IPS-15b (cell line): ENCODE results near the gene PGA3.
"Not testable (repeated sequence)": the region's sequence is repeated elsewhere in the genome, so short reads cannot be mapped to it uniquely, and the experiment has no call there.

Experiments used
- H3K27me3 ChIP-seq: one replicate; pipeline ENCODE4 v1.6.1; 2013; ENCODE audit warnings: low read length; ENCODE audit not compliant: control insufficient read depth, insufficient read depth
- H3K36me3 ChIP-seq: one replicate; pipeline ENCODE4 v1.6.1; 2013; ENCODE audit warnings: low read length; ENCODE audit not compliant: control insufficient read depth, insufficient read depth
- H3K4me1 ChIP-seq: one replicate; pipeline ENCODE4 v1.6.1; 2013; ENCODE audit warnings: mild to moderate bottlenecking, low read length; ENCODE audit not compliant: control insufficient read depth, insufficient read depth
- H3K4me3 ChIP-seq: one replicate; pipeline ENCODE4 v1.5.1; 2013; ENCODE audit warnings: low read depth, low read length
- H3K9ac ChIP-seq: one replicate; pipeline ENCODE4 v1.6.1; 2013; ENCODE audit warnings: low read depth, mild to moderate bottlenecking, low read length
- H3K9me3 ChIP-seq: one replicate; pipeline ENCODE4 v1.6.1; 2013; ENCODE audit warnings: mild to moderate bottlenecking, low read length; ENCODE audit not compliant: control insufficient read depth, insufficient read depth

PGA3 gene

DNA sequence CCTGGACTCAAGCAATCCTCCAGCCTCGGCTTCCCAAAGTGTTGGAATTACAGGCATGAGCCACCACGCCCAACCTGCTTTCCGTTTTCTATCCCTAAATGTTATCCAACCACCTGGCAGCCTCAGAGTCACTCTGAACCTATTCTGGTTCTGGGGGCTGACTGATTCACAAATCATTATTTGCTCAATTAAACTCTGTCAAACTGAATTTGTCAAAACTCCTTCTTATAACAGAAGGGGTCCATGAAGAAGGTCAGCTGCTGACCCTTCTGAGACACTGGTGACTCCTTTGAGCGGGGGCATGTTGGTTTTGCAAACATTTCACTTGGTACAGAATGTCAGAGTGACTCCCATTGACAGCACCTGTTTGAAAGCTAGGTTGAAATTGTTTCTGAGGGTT, 40.3 kb upstream of the PGA3 start:
- Histone ChIP-seq H3K9ac (no peak overlapping the region), H3K4me3 (no peak overlapping the region), H3K4me1 (peaks cover 2% of the 10 kb centered on the region), H3K36me3 (no peaks in the 10 kb centered on the region), H3K9me3 (no peaks in the 10 kb centered on the region), H3K27me3 (no peaks in the 10 kb centered on the region)

GRCh38 chr11:61163714-61164605, 39.4 kb upstream of the PGA3 start:
- Histone ChIP-seq H3K9me3 (no peaks in the 10 kb centered on the region), H3K4me1 (peaks cover 2% of the 10 kb centered on the region), H3K4me3 (no peak overlapping the region), H3K36me3 (no peaks in the 10 kb centered on the region), H3K27me3 (no peaks in the 10 kb centered on the region), H3K9ac (no peak overlapping the region)

DNA sequence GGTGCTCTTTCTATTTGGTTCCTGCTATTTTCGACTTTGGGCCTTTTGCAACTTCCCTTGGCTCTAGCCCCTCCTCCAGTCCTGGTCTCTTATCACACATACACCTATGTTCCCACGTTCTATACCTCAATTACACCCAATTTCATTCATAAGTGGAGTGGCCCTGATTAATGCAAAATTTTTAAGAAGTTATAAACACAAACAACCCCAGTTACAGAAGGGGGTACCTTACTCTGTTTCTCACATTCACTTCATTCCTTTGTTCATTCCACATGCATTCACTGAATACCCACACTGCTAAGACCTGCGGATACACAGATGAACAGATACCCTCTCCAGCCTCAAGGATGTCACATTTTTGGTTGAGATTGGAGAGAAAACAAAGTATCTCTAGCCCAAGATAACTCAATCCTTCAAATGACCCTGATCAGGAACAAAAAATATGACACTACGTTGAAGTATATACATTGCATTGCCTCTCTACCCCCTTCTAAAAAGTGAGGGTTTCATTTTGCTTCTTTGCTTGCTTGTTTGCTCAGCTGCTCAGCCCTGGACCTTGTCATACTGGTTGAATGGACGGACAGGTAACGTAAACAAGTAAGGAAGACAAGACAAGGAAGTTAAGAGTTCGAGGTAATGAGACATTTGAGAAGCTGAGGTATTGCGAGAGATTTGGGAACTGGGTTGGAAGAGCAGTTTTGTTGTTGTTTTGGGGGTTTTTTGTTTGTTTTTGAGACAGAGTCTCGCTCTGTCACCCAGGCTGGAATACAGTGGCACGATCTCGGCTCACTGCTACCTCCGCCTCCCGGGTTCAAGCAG, 38.5 kb upstream of the PGA3 start:
- Histone ChIP-seq H3K9ac (no peak overlapping the region), H3K9me3 (no peaks in the 10 kb centered on the region), H3K36me3 (no peaks in the 10 kb centered on the region), H3K4me3 (no peak overlapping the region), H3K27me3 (no peaks in the 10 kb centered on the region), H3K4me1 (peaks cover 2% of the 10 kb centered on the region)

DNA sequence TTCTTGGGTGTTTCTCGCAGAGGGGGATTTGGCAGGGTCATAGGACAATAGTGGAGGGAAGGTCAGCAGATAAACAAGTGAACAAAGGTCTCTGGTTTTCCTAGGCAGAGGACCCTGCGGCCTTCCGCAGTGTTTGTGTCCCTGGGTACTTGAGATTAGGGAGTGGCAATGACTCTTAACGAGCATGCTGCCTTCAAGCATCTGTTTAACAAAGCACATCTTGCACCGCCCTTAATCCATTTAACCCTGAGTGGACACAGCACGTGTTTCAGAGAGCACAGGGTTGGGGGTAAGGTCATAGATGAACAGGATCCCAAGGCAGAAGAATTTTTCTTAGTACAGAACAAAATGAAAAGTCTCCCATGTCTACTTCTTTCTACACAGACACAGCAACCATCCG, 37.5 kb upstream of the PGA3 start:
- not testable (repeated sequence) for H3K9ac ChIP-seq, H3K4me1 ChIP-seq, H3K4me3 ChIP-seq, H3K9me3 ChIP-seq, H3K27me3 ChIP-seq, H3K36me3 ChIP-seq

- not testable (repeated sequence) for H3K9ac ChIP-seq
Measured at GRCh38 chr11:61166331-61166730, 37.0 kb upstream of the PGA3 start.

GRCh38 chr11:61168042-61168688, 35.1 kb upstream of the PGA3 start:
- Histone ChIP-seq H3K4me3 (no peak overlapping the region), H3K36me3 (peaks cover 2% of the 10 kb centered on the region), H3K9me3 (peaks cover 3% of the 10 kb centered on the region), H3K4me1 (no peaks in the 10 kb centered on the region), H3K27me3 (no peaks in the 10 kb centered on the region), H3K9ac (no peak overlapping the region)

More at GRCh38 chr11:61166331-61166730, 37.0 kb upstream of the PGA3 start:
- not testable (repeated sequence) for H3K4me3 ChIP-seq, H3K36me3 ChIP-seq, H3K4me1 ChIP-seq, H3K27me3 ChIP-seq, H3K9me3 ChIP-seq

DNA sequence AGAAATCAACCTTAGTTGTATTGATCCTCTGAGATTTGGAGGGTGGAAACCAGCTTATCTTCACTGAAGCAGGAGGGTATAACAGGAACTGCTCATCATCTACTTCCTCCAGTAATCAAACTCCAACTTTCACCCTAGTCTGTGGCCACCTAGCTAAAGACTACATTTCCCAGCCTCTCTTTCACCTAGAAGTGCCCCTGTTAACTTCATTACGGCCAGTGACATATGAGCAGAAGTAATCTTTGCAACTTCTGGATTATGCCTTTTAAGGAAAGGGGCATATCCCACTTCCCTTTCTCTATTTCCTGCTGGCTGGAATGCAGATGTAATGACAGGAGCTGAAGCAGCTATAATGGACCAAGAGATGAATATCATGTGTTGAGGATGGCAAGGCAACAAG, 34.5 kb upstream of the PGA3 start:
- Histone ChIP-seq H3K4me1 (no peaks in the 10 kb centered on the region), H3K9me3 (peaks cover 3% of the 10 kb centered on the region), H3K27me3 (no peaks in the 10 kb centered on the region), H3K4me3 (no peak overlapping the region), H3K9ac (no peak overlapping the region), H3K36me3 (peaks cover 2% of the 10 kb centered on the region)

DNA sequence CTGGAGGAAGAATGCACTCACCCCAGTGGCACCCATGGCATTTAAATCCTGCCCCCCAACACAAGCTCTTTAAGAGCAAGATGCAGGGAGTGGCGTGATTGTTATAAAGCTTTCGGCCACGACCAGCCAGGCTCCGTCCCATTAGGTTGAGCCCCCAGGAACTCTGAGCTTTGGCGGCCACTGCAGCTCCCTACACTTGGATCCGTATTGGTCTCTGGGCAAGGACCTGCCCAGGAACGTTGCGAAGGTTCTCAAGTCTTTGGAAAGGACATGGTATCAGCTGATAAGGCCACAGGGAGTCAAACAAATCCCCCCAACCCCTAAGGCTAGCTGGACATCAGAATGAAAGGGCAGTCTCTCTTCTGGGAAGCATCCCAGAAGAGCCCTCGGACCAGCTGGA, 32.7 kb upstream of the PGA3 start:
- Histone ChIP-seq H3K9ac (no peak overlapping the region), H3K36me3 (peaks cover 2% of the 10 kb centered on the region), H3K9me3 (peaks cover 3% of the 10 kb centered on the region), H3K4me3 (no peak overlapping the region), H3K4me1 (no peaks in the 10 kb centered on the region), H3K27me3 (no peaks in the 10 kb centered on the region)

- H3K9ac ChIP-seq, result no peak overlapping the region
- no peaks in the 10 kb centered on the region for H3K4me1 ChIP-seq
- H3K36me3 ChIP-seq, result peaks cover 2% of the 10 kb centered on the region
- no peak overlapping the region for H3K4me3 ChIP-seq
- H3K27me3 ChIP-seq, result no peaks in the 10 kb centered on the region
- peaks cover 3% of the 10 kb centered on the region for H3K9me3 ChIP-seq
Measured at GRCh38 chr11:61171907-61172306, 31.4 kb upstream of the PGA3 start.

DNA sequence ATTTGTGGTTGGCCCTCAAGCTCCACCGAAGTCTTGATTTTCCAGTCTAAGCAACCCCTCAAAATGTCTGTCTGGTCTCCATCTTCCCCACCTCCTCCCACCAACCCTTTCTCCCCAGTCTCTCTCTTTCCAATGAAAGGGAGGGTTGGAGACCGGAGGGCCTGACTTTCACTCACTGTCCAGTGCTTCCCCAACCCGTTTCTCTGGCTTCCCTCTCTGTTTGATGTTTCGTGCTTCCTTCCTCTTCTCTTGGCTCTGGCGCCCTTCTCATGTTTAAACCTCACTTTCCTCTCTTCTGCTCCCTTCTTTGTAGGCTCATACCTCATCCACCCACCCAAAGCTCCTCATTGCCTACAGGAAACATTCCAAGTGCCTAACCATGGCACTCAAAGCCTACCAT, 31.0 kb upstream of the PGA3 start:
- Histone ChIP-seq H3K4me1 (no peaks in the 10 kb centered on the region), H3K9me3 (peaks cover 3% of the 10 kb centered on the region), H3K4me3 (no peak overlapping the region), H3K27me3 (no peaks in the 10 kb centered on the region), H3K9ac (no peak overlapping the region), H3K36me3 (peaks cover 2% of the 10 kb centered on the region)

DNA sequence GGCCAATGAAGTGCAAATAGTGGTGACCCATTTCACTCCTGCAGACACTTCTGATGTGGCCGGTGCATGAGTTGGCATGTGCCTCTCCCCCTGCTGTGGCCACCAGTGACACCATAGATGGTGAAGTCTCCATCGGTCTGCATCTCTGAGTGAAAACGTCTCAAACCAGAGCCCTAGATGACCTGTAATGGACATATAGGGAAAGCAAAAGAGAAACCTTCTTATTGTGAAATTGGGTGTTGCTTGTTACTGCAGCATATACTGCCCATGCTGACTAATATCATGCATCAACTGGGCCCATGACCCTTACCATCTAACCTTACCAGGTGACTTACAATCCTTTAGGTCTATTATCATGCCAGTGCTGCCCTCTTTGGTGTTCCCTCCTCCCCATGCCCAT, 30.4 kb upstream of the PGA3 start:
- Histone ChIP-seq H3K27me3 (no peaks in the 10 kb centered on the region), H3K36me3 (peaks cover 2% of the 10 kb centered on the region), H3K4me1 (no peaks in the 10 kb centered on the region), H3K4me3 (no peak overlapping the region), H3K9ac (no peak overlapping the region), H3K9me3 (peaks cover 3% of the 10 kb centered on the region)
